ENCODE results near the gene SPOCK1.

GRCh38 chr5:137332296-137332695 lies 166.8 kb downstream of the SPOCK1 start:
- TF ChIP-seq POLR2A (IDR thresholded peaks at IDR 0.05; ENCODE audit: borderline replicate concordance, extremely low read depth, insufficient read depth, insufficient read length), result no peak
- no peak for TF ChIP-seq POLR2AphosphoS5 (IDR thresholded peaks at IDR 0.05; ENCODE audit: low read depth, low read length)
- no peak for TF ChIP-seq ATF3 (IDR thresholded peaks at IDR 0.05)

Measured in HCT116 (cell line).